ENCODE data around the gene PDSS2.

DNA sequence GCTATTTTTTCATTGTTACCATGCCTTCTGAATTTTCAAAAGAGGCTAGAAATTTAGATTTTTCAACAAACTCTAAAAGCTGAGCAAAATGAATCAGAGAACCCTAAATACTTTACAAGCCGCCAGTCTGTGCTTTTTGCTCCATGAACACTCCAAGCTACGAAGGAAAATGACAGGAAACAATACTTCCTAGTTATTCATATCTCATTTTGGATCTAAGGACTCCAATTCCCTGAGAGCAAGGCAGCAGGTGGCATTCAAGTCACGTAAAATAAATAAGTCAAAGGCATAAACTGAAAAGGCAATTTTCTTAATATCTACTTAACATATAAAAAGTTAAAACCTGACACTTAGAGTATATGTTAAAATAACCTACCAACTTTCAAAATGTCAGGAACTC, 50.6 kb downstream of the PDSS2 start:
- TF ChIP-seq POLR2AphosphoS5 (IDR thresholded peaks at IDR 0.05) = no peak
- no peak for TF ChIP-seq EP300 (IDR thresholded peaks at IDR 0.05)

Measured in suprapubic skin (tissue), 4 donors.